ENCODE data around the gene ARHGEF9.

The ARHGEF9 gene

GRCh38 chrX:63720293-63720692, 64.7 kb downstream of the ARHGEF9 start:
- Mint-ChIP-seq H3K4me3 (no peak overlapping the region), H3K4me1 (no peaks in the 10 kb centered on the region), H3K9me3 (no peaks in the 10 kb centered on the region), H3K36me3 (peaks cover 33% of the 10 kb centered on the region), H3K27me3 (no peaks in the 10 kb centered on the region), H3K27ac (no peak overlapping the region)
- no peak for ATAC-seq

- peaks cover 33% of the 10 kb centered on the region for H3K36me3 Mint-ChIP-seq
- no peaks in the 10 kb centered on the region for H3K4me1 Mint-ChIP-seq
- no peak overlapping the region for H3K27ac Mint-ChIP-seq
- no peaks in the 10 kb centered on the region for H3K9me3 Mint-ChIP-seq
- ATAC-seq: no peak
- H3K4me3 Mint-ChIP-seq: no peak overlapping the region
- no peaks in the 10 kb centered on the region for H3K27me3 Mint-ChIP-seq
Observed at GRCh38 chrX:63719633-63720032, 65.4 kb downstream of the ARHGEF9 start.

GRCh38 chrX:63718010-63718694, 66.9 kb downstream of the ARHGEF9 start:
- ATAC-seq: no peak
- no peak overlapping the region for H3K4me3 Mint-ChIP-seq
- H3K4me1 Mint-ChIP-seq: no peaks in the 10 kb centered on the region
- peaks cover 35% of the 10 kb centered on the region for H3K36me3 Mint-ChIP-seq
- H3K27ac Mint-ChIP-seq: no peak overlapping the region
- H3K27me3 Mint-ChIP-seq: no peaks in the 10 kb centered on the region
- no peaks in the 10 kb centered on the region for H3K9me3 Mint-ChIP-seq

GRCh38 chrX:63713526-63713925, 71.5 kb downstream of the ARHGEF9 start:
- H3K36me3 Mint-ChIP-seq: peaks cover 44% of the 10 kb centered on the region
- no peaks in the 10 kb centered on the region for H3K27me3 Mint-ChIP-seq
- no peak for ATAC-seq
- no peaks in the 10 kb centered on the region for H3K9me3 Mint-ChIP-seq
- H3K4me3 Mint-ChIP-seq: no peak overlapping the region
- H3K4me1 Mint-ChIP-seq: no peaks in the 10 kb centered on the region
- no peak overlapping the region for H3K27ac Mint-ChIP-seq

DNA sequence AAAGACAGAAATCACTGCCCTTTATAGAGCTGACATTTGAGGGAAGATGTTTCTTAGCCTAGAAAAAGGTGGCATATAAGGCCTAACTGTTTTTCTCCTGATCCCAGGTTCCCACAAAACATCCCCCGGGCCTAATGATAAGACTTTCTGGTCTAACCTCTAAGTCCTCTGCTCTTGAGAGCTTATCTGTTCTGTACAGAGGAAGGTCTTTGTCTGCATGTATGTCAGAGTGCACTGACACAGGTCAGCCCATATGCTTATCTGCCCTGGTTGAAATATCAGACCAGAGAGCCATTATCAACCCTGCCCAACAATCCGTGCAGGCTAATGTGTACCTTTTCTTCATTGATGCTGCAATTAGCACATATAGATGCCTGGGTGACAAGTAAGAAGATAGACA, 76.2 kb downstream of the ARHGEF9 start:
- H3K36me3 Mint-ChIP-seq: peaks cover 54% of the 10 kb centered on the region
- no peak for ATAC-seq
- no peak overlapping the region for H3K27ac Mint-ChIP-seq
- H3K27me3 Mint-ChIP-seq: no peaks in the 10 kb centered on the region
- no peaks in the 10 kb centered on the region for H3K9me3 Mint-ChIP-seq
- no peaks in the 10 kb centered on the region for H3K4me1 Mint-ChIP-seq
- no peak overlapping the region for H3K4me3 Mint-ChIP-seq

GRCh38 chrX:63702556-63702955, 82.5 kb downstream of the ARHGEF9 start:
- ATAC-seq: no peak
- no peaks in the 10 kb centered on the region for H3K9me3 Mint-ChIP-seq
- no peak overlapping the region for H3K27ac Mint-ChIP-seq
- H3K27me3 Mint-ChIP-seq: no peaks in the 10 kb centered on the region
- no peak overlapping the region for H3K4me3 Mint-ChIP-seq
- H3K36me3 Mint-ChIP-seq: peaks cover 63% of the 10 kb centered on the region
- peaks cover 6% of the 10 kb centered on the region for H3K4me1 Mint-ChIP-seq

DNA sequence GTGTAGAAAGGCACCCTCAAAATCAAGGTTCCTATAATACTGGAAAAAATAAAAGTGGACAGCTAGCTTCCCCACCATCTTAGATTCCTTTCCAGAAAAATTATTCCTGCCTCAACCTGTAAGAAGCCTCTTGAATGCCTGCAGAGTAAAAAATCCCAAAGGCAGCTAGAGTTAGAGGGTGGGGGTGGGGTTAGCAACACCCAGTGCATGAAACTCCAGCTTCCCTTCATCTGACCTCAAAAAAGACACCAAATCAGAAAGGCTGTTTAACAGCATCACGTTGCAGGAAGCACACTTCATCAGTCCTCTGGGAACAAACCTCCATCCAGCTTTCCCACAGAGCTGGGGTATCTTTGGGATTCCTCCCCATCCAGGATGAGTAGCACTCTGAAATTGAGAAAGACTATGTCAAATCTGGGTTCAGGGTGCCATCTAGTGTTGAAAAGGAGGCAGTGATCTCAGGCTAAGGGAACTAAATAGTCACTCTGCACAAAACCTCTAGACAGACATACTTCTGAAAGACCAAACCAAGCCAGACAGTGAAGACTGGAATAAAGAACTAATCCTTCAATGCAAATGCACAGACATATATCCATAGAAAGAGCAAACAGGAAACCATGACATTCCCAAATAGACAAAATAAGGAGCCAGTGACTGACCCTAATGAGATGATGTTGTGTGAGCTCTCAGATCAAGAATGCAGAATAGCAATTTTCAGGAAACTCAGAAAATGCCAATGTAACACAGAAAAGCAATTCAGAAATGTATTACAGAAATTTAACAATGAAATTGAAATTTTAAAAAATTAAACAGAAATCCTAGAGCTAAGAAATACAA, 97.9 kb downstream of the ARHGEF9 start:
- no peaks in the 10 kb centered on the region for H3K27me3 Mint-ChIP-seq
- peaks cover 9% of the 10 kb centered on the region for H3K9me3 Mint-ChIP-seq
- no peak overlapping the region for H3K4me3 Mint-ChIP-seq
- H3K36me3 Mint-ChIP-seq: peaks cover 76% of the 10 kb centered on the region
- no peak overlapping the region for H3K27ac Mint-ChIP-seq
- no peak for ATAC-seq
- H3K4me1 Mint-ChIP-seq: peaks cover 5% of the 10 kb centered on the region

DNA sequence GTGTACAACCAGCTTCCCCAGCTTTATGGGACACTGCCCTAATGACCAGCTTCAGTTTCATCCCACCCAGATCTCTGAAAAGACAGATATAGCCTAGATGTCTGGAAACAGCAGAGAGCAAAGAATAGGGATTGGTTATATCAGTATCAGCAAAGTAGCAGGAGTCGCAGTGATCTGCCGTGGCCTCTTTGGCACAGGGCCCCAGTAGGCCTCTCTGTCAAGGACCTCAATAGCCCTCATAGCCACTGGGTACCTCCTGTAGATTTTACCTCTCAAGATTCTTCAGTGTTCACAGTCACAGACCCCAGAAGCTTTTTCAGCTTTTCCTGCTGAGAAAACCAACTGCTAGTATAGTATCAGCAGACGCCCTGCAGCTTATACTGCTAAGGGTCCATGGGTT, 104.6 kb downstream of the ARHGEF9 start:
- H3K36me3 Mint-ChIP-seq: peaks cover 54% of the 10 kb centered on the region
- no peak for ATAC-seq
- no peaks in the 10 kb centered on the region for H3K4me1 Mint-ChIP-seq
- no peak overlapping the region for H3K27ac Mint-ChIP-seq
- no peak overlapping the region for H3K4me3 Mint-ChIP-seq
- no peaks in the 10 kb centered on the region for H3K27me3 Mint-ChIP-seq
- no peaks in the 10 kb centered on the region for H3K9me3 Mint-ChIP-seq

DNA sequence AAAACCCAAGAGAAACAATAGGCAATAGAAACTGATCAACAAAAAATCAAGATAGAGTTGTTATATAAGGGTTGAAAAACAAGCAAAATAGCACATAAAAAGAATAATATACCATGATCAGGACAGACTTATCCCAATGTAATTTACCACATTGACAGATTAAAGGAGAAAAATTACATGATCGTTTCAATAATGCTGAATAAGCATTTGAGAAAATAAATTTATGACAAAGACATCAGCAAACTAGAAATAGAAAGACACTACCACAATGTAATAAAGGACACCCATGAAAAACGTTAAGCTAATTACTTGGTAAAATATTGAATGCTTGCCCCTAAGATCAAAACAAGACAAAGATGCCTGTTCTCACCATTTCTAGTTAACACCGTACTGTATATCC, 105.6 kb downstream of the ARHGEF9 start:
- no peaks in the 10 kb centered on the region for H3K4me1 Mint-ChIP-seq
- H3K9me3 Mint-ChIP-seq: no peaks in the 10 kb centered on the region
- H3K36me3 Mint-ChIP-seq: peaks cover 51% of the 10 kb centered on the region
- no peak overlapping the region for H3K27ac Mint-ChIP-seq
- no peak overlapping the region for H3K4me3 Mint-ChIP-seq
- no peak for ATAC-seq
- H3K27me3 Mint-ChIP-seq: no peaks in the 10 kb centered on the region

- no peak for ATAC-seq
- no peak overlapping the region for H3K4me3 Mint-ChIP-seq
- H3K9me3 Mint-ChIP-seq: no peaks in the 10 kb centered on the region
- no peak overlapping the region for H3K27ac Mint-ChIP-seq
- H3K36me3 Mint-ChIP-seq: peaks cover 34% of the 10 kb centered on the region
- H3K27me3 Mint-ChIP-seq: no peaks in the 10 kb centered on the region
- H3K4me1 Mint-ChIP-seq: no peaks in the 10 kb centered on the region
Observed at GRCh38 chrX:63675716-63676115, 109.3 kb downstream of the ARHGEF9 start.

DNA sequence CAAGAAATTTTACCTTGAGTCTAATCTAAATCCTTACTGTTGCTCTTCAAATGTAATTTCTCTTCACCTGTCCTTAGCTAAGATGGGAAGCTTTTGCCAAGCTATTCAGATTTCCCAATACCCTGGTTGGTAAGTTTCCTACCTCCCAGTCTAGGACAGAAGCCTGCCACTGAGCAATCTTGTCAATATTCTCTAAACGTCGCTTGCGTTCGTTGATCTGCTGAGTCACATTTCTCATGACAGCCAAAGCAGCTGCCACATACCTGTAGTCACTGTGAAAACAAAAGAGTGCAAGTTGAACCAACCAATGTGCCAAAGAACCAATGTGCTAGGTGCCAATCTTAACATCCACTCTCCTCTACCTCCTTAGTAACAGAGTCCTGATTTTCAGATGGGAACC, 111.1 kb downstream of the ARHGEF9 start:
- Mint-ChIP-seq H3K9me3 (no peaks in the 10 kb centered on the region), H3K27me3 (no peaks in the 10 kb centered on the region), H3K4me3 (no peak overlapping the region), H3K27ac (no peak overlapping the region), H3K36me3 (peaks cover 30% of the 10 kb centered on the region), H3K4me1 (no peaks in the 10 kb centered on the region)
- ATAC-seq: no peak

DNA sequence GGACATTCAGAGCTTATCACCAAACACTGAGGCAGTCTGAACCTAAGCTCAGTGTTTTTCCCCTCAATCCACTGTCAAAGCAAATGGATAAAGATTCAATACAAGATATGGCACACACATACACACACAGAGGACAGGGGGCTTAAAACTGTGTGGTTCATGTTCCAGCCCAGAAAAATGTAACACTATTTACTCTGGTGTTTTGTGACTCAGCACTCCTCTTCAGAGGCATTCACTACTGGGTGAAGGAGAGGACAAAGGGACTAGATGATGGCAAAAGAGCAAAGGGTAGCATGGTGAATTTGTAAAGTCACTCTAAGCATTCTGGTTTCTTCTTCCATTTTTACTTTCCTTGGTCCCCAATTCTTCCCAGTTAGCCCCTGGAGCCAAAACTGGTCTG, 120.3 kb downstream of the ARHGEF9 start:
- ATAC-seq: no peak
- Mint-ChIP-seq H3K4me1 (no peaks in the 10 kb centered on the region), H3K27ac (no peak overlapping the region), H3K27me3 (no peaks in the 10 kb centered on the region), H3K36me3 (peaks cover 54% of the 10 kb centered on the region), H3K4me3 (no peak overlapping the region), H3K9me3 (no peaks in the 10 kb centered on the region)

DNA sequence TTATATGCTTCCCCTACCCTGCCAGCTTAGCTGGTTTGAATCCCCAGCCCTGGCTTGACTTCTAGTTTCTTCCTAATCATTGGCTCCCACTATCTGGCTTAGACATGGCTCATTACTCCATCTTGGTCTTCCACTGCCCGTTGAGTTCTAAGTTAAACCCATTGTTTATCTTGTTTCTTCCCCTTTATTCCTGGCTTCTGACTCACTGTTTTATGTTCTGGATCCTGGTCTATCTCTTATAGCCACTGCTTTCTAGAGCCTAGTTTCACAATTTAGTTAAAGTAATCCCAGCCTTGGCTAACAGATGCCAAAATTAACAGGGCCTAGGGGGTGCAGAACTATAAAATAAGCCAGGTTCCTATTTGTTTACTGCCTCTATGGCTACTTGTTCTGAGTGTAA, 120.9 kb downstream of the ARHGEF9 start:
- peaks cover 52% of the 10 kb centered on the region for H3K36me3 Mint-ChIP-seq
- H3K4me3 Mint-ChIP-seq: no peak overlapping the region
- H3K9me3 Mint-ChIP-seq: no peaks in the 10 kb centered on the region
- no peak overlapping the region for H3K27ac Mint-ChIP-seq
- ATAC-seq: no peak
- H3K27me3 Mint-ChIP-seq: no peaks in the 10 kb centered on the region
- no peaks in the 10 kb centered on the region for H3K4me1 Mint-ChIP-seq

- H3K9me3 Mint-ChIP-seq: no peaks in the 10 kb centered on the region
- peaks cover 60% of the 10 kb centered on the region for H3K36me3 Mint-ChIP-seq
- no peaks in the 10 kb centered on the region for H3K27me3 Mint-ChIP-seq
Observed at GRCh38 chrX:63661676-63662075, 123.3 kb downstream of the ARHGEF9 start.

DNA sequence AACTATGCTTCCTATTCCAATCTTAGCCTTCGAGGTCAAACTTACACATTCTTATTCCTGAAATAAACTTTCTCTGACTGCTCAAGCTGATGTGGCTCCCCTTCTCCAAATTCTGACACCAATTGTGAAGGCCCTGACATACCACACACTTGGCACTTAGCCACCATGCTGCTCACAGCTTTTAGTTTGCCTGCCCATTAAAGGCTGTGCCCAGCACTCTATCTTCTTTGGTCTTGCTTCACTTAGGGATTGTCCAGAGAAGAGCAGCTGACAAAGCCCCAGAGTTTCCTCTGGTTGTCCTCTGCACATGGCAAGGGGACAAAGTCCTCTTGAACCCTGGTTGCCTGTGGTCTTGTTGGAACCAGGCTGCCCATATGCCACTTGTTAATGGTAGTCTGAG, 126.1 kb downstream of the ARHGEF9 start:
- Mint-ChIP-seq H3K9me3 (no peaks in the 10 kb centered on the region), H3K4me3 (no peak overlapping the region), H3K27ac (no peak overlapping the region), H3K4me1 (no peaks in the 10 kb centered on the region), H3K27me3 (no peaks in the 10 kb centered on the region), H3K36me3 (peaks cover 50% of the 10 kb centered on the region)
- ATAC-seq: no peak

More at GRCh38 chrX:63661676-63662075, 123.3 kb downstream of the ARHGEF9 start:
- Mint-ChIP-seq H3K27ac (no peak overlapping the region), H3K4me3 (no peak overlapping the region), H3K4me1 (no peaks in the 10 kb centered on the region)
- ATAC-seq: no peak

GRCh38 chrX:63657821-63658220, 127.2 kb downstream of the ARHGEF9 start:
- no peak for ATAC-seq
- Mint-ChIP-seq H3K9me3 (no peaks in the 10 kb centered on the region), H3K4me1 (no peaks in the 10 kb centered on the region), H3K27me3 (no peaks in the 10 kb centered on the region), H3K27ac (no peak overlapping the region), H3K36me3 (peaks cover 57% of the 10 kb centered on the region), H3K4me3 (no peak overlapping the region)

All from stimulated activated memory B cell treated with anti-CD40 and anti-IgM and Interleukin-4, amounts not matched to agents 10 μg/mL and 1 μg/mL and 100 μg/mL, for 72 hours (primary cell).